ENCODE measurements around the gene RINL. TPM values are rescaled to one million over a fixed set of nuclear protein-coding genes. Genes with fewer than 3 reads are reported as not detected.

The RINL gene
- total and polyA plus RNA-seq, 2 of the 4 experiments (the other 2 are of a cell fraction): 0.72 to 1.9 TPM

DNA sequence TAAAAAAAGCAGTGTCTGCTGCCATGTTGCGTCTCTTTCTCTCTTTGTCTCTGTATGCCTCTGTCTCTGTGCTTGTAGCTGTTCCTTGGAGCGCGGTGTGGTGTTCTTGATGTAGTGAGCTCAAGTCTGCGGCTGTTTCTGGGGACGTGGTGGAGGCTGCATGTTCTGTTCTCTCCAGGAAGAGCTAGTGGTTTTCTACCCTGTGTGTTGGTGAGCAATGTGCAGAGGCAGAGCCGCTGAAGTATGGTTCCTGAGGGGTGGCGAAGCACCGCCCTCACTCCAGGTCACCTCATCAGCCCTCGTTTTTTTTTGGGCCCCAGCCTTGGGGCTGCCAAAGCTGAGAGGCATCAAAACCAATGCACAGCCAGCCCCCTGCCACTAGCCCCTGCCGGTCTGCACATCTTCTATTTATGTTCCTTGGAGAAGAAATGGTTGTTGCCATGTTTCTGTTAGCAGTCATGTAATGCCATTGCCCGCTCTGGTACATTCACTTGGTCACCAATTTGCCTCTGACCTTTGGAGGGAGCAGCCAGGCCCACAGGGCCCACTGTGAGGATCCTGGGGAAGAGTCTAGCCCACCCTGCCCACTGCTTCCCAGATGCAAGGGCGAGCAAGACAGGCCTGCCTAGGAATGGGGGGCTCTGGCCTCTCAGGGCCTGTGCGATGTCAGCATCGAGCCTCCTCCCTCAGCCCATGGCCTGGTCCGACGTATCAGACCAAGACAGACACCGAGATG is 35.5 kb downstream of the RINL start:
- no peak overlapping the region for H3K23ac ChIP-seq (ENCODE audit: low read depth, low read length)
- peaks cover 57 to 92% of the 10 kb centered on the region in 2 experiments for H3K79me1 ChIP-seq (ENCODE audit: low read depth in 1 of 2, low read length in 2 of 2)
- H2BK15ac ChIP-seq (ENCODE audit: low read depth, low read length): no peak overlapping the region
- 100% methylated on average over 1 of the region's 17 CpGs; no CpG with 5 or more reads in 1 of the 2 experiments for WGBS, 2 experiments (ENCODE audit: extremely low coverage in 2 of 2, insufficient read length in 1 of 2)
- H3K18ac ChIP-seq (ENCODE audit: low read depth, low read length): no peak overlapping the region
- no peaks in the 10 kb centered on the region for H3K9me3 ChIP-seq (ENCODE audit: control insufficient read depth, insufficient read depth, low read length)
- H3K9ac ChIP-seq (ENCODE audit: low read depth, low read length): no peak overlapping the region
- no peak overlapping the region for H2AFZ ChIP-seq (replicated peaks; ENCODE audit: low read length, poor library complexity)
- H3K4me1 ChIP-seq (ENCODE audit: control insufficient read depth, insufficient read depth, low read length): peaks cover 6% of the 10 kb centered on the region; the same call in 1 of the 2 replicates
- no peak for ATAC-seq (ENCODE audit: low read depth)
- H3K4ac ChIP-seq (ENCODE audit: low read depth, low read length): no peak overlapping the region
- intact Hi-C loops (cut with micrococcal nuclease): no loop called here
- peaks cover 87% of the 10 kb centered on the region for H4K20me1 ChIP-seq (ENCODE audit: insufficient read depth, low read length)
- H4K91ac ChIP-seq (ENCODE audit: insufficient read depth, low read depth, low read length): no peak overlapping the region
- H2BK5ac ChIP-seq (ENCODE audit: low read depth, low read length, poor library complexity, severe bottlenecking): no peak overlapping the region
- H2BK20ac ChIP-seq (ENCODE audit: low read depth, low read length): no peak overlapping the region
- peaks cover 13% of the 10 kb centered on the region for H3K9me1 ChIP-seq (ENCODE audit: insufficient read depth, low read length)
- no peak overlapping the region for H4K8ac ChIP-seq (ENCODE audit: low read depth in 2 of 2, low read length in 2 of 2)
- no TSS peak for BruUV-seq (replicated peaks)
- in situ Hi-C loops (cut with MboI; ENCODE audit: low sequenced_read_pairs): no loop called here
- no peak overlapping the region for H3K14ac ChIP-seq (replicated peaks; ENCODE audit: low read depth, low read length)
- POLR2A ChIA-PET (ENCODE audit: unreplicated experiment): interaction anchor here (0.6 kb wide), 1 partner anchor 10 kb away, joined by 3 read pairs; no protein-coding TSS in a partner anchor
- H2BK120ac ChIP-seq (ENCODE audit: low read depth, low read length): no peak overlapping the region
- H3K4me3 ChIP-seq (ENCODE audit: insufficient read depth, low read depth, low read length): no peak overlapping the region
- DNase-seq: no peak
- TF ChIP-seq POLR2A (IDR thresholded peaks at IDR 0.05; ENCODE audit: low read depth, low read length): no peak
- TF ChIP-seq, protein P1, sequence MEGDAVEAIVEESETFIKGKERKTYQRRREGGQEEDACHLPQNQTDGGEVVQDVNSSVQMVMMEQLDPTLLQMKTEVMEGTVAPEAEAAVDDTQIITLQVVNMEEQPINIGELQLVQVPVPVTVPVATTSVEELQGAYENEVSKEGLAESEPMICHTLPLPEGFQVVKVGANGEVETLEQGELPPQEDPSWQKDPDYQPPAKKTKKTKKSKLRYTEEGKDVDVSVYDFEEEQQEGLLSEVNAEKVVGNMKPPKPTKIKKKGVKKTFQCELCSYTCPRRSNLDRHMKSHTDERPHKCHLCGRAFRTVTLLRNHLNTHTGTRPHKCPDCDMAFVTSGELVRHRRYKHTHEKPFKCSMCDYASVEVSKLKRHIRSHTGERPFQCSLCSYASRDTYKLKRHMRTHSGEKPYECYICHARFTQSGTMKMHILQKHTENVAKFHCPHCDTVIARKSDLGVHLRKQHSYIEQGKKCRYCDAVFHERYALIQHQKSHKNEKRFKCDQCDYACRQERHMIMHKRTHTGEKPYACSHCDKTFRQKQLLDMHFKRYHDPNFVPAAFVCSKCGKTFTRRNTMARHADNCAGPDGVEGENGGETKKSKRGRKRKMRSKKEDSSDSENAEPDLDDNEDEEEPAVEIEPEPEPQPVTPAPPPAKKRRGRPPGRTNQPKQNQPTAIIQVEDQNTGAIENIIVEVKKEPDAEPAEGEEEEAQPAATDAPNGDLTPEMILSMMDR (conservative IDR thresholded peaks at IDR 0.05; ENCODE audit: low read depth, low read length): no peak
- no peak overlapping the region for H2AK9ac ChIP-seq (replicated peaks; ENCODE audit: low read depth, low read length, poor library complexity)
- no peak overlapping the region for H3K4me2 ChIP-seq (ENCODE audit: low read depth, low read length)
- no peak overlapping the region for H3K56ac ChIP-seq (ENCODE audit: extremely low read depth, insufficient read depth, low read length)
- no peak overlapping the region for H4K5ac ChIP-seq (ENCODE audit: low read depth, low read length)
- H2AK5ac ChIP-seq (ENCODE audit: low read depth, low read length): no peak overlapping the region
- H3K27ac ChIP-seq (ENCODE audit: insufficient read depth, low read length): no peak overlapping the region
- H3K36me3 ChIP-seq (ENCODE audit: control insufficient read depth, insufficient read depth, low read length): peaks cover 91% of the 10 kb centered on the region
- CTCF ChIA-PET: no interaction called here
- dilution Hi-C loops (cut with HindIII; ENCODE audit: low sequenced_read_pairs, unreplicated experiment): no loop called here
- no peaks in the 10 kb centered on the region for H3K27me3 ChIP-seq (ENCODE audit: control insufficient read depth, insufficient read depth, low read length)
